GM19463 (cell line): ENCODE data around the gene PLCZ1.
"Not testable (repeated sequence)": the region's sequence is repeated elsewhere in the genome, so short reads cannot be mapped to it uniquely, and the experiment has no call there.

Experiments used
- ATAC-seq: cut with Tn5 transposase; IDR thresholded peaks from one replicate; pipeline ENCODE4 v1.9.1; 2021; ENCODE audit warnings: mild to moderate bottlenecking, moderate library complexity; ENCODE audit not compliant: unreplicated experiment

PLCZ1 gene

GRCh38 chr12:18703911-18704310 lies 33.9 kb downstream of the PLCZ1 start:
- no peak for ATAC-seq

GRCh38 chr12:18703321-18703720 lies 34.5 kb downstream of the PLCZ1 start:
- ATAC-seq: no peak

- ATAC-seq: no peak
Measured at GRCh38 chr12:18700271-18700670, 37.5 kb downstream of the PLCZ1 start.

GRCh38 chr12:18696971-18697602 lies 40.7 kb downstream of the PLCZ1 start:
- ATAC-seq: no peak

GRCh38 chr12:18693986-18694385 lies 43.8 kb downstream of the PLCZ1 start:
- ATAC-seq: not testable (repeated sequence)

- ATAC-seq: no peak
Measured at GRCh38 chr12:18690653-18691052, 47.2 kb downstream of the PLCZ1 start.

- no peak for ATAC-seq
Measured at GRCh38 chr12:18689771-18690170, 48.0 kb downstream of the PLCZ1 start.

GRCh38 chr12:18684430-18684829 lies 53.4 kb downstream of the PLCZ1 start:
- no peak for ATAC-seq

GRCh38 chr12:18683327-18684013 lies 54.3 kb downstream of the PLCZ1 start:
- no peak for ATAC-seq

GRCh38 chr12:18681818-18682217 lies 56.0 kb downstream of the PLCZ1 start:
- no peak for ATAC-seq

GRCh38 chr12:18676996-18677588 lies 60.7 kb downstream of the PLCZ1 start:
- no peak for ATAC-seq

- no peak for ATAC-seq
Measured at GRCh38 chr12:18676141-18676540, 61.7 kb downstream of the PLCZ1 start.

GRCh38 chr12:18658829-18659228 lies 79.0 kb downstream of the PLCZ1 start:
- ATAC-seq: no peak

GRCh38 chr12:18658179-18658578 lies 79.6 kb downstream of the PLCZ1 start:
- no peak for ATAC-seq

GRCh38 chr12:18655351-18655750 lies 82.5 kb downstream of the PLCZ1 start:
- ATAC-seq: no peak

GRCh38 chr12:18653465-18653864 lies 84.3 kb downstream of the PLCZ1 start:
- no peak for ATAC-seq

- no peak for ATAC-seq
Measured at GRCh38 chr12:18652596-18652995, 85.2 kb downstream of the PLCZ1 start.

- ATAC-seq: no peak
Measured at GRCh38 chr12:18651525-18651924, 86.3 kb downstream of the PLCZ1 start.

- no peak for ATAC-seq
Measured at GRCh38 chr12:18646286-18646890, 91.4 kb downstream of the PLCZ1 start.

- no peak for ATAC-seq
Measured at GRCh38 chr12:18644564-18644963, 93.2 kb downstream of the PLCZ1 start.

- no peak for ATAC-seq
Measured at GRCh38 chr12:18643681-18644080, 94.1 kb downstream of the PLCZ1 start.
